HG02763 (cell line): ENCODE results near the gene SPIB.
"Not testable (repeated sequence)": the region's sequence is repeated elsewhere in the genome, so short reads cannot be mapped to it uniquely, and the experiment has no call there.

Experiments
- ATAC-seq: cut with Tn5 transposase; IDR thresholded peaks from one replicate; pipeline ENCODE4 v1.9.1; 2021; ENCODE audit warnings: mild to moderate bottlenecking, moderate library complexity; ENCODE audit not compliant: unreplicated experiment

The SPIB gene

GRCh38 chr19:50390295-50390694, 28.4 kb upstream of the SPIB start:
- ATAC-seq: not testable (repeated sequence)

DNA sequence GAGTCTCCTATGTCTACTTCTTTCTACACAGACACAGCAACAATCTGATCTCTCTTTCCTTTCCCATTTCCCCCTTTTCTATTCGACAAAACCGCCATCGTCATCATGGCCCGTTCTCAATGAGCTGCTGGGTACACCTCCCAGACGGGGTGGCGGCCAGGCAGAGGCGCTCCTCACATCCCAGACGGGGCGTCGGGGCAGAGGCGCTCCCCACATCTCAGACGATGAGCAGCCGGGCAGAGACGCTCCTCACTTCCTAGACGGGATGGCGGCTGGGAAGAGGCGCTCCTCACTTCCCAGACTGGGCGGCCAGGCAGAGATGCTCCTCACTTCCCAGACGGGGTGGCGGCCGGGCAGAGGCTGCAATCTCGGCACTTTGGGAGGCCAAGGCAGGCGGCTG, 27.8 kb upstream of the SPIB start:
- not testable (repeated sequence) for ATAC-seq

- ATAC-seq: no peak
Observed at GRCh38 chr19:50392759-50393158, 26.0 kb upstream of the SPIB start.

DNA sequence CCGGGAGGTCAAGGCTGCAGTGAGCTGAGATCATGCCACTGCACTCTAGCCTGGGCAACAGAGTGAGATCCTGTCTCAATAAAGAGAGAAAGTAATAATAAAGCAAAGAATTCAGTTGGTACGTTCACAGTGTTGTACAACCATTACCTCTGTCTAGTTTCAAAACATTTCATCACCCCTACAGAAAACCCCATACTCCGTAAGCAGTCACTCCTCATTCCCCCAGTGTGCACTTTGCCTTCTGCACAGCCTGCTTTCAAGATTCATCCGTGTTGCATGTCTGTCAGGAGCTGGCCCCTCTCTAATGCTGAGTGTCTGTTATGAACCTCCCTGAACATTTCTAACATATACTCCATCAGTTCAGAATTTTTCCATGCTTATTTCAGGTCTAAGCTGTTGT, 25.1 kb upstream of the SPIB start:
- no peak for ATAC-seq

DNA sequence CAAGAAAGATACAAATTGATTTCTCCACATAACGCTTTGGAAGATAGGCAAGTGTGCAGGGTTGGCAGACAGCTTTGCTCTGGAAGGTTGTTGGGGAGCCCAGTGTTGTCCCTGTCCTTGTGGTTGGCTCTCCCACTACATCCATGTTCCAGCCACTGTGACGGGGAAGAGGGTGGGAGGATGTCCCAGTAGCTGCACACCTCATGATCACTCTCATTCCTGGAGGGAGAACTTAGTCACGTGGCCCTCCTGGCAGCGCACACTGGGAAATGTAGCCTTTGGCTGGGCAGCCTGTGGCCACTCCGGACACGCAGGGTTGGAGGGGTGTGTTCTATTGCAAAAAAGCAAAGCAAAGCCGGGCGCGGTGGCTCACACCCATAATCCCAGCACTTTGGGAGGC, 24.7 kb upstream of the SPIB start:
- no peak for ATAC-seq

DNA sequence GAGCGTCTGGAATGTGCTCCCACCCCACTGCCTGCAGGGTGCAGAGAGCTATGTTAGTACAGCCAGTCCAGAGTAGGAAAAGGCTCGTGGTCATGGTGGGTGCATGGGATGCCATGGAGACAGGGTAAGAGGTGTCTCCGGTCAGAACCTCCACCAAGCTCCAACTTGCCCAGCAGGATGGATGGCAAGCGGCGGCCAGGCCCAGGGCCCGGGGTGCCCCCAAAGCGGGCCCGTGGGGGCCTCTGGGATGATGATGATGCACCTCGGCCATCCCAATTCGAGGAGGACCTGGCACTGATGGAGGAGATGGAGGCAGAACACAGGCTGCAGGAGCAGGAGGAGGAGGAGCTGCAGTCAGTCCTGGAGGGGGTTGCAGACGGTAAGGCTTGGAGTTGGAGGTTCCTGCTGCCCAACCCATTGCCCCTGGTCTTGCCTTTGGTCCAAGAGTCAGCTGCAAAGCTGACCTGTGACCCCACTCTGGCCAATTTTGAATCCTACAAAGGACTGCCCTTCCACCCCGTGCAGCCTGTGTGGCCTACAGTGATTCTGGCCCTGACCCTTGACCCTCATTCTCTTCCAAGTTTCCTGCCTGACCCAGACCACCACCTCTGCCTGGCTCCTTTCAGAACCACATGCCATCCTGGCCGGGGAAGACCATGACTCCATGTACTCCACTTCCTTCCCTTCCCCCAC, 19.9 kb upstream of the SPIB start:
- no peak for ATAC-seq

DNA sequence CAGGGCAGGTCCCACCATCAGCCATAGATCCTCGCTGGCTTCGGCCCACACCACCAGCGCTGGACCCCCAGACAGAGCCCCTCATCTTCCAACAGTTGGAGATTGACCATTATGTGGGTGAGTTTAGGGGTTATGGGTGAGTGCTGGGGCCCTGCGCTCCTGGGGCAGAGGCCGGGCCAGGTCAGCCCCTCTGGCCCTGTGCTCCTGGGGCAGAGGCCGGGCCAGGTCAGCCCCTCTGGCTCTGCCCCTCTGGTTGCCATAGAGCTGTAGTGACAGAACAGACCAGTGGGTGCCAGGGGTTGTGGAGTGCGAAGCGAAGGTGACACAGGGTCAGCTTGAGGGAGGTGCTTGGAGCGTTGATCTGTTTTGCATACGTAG, 19.4 kb upstream of the SPIB start:
- no peak for ATAC-seq

- ATAC-seq: no peak
Observed at GRCh38 chr19:50401605-50402450, 16.9 kb upstream of the SPIB start.

DNA sequence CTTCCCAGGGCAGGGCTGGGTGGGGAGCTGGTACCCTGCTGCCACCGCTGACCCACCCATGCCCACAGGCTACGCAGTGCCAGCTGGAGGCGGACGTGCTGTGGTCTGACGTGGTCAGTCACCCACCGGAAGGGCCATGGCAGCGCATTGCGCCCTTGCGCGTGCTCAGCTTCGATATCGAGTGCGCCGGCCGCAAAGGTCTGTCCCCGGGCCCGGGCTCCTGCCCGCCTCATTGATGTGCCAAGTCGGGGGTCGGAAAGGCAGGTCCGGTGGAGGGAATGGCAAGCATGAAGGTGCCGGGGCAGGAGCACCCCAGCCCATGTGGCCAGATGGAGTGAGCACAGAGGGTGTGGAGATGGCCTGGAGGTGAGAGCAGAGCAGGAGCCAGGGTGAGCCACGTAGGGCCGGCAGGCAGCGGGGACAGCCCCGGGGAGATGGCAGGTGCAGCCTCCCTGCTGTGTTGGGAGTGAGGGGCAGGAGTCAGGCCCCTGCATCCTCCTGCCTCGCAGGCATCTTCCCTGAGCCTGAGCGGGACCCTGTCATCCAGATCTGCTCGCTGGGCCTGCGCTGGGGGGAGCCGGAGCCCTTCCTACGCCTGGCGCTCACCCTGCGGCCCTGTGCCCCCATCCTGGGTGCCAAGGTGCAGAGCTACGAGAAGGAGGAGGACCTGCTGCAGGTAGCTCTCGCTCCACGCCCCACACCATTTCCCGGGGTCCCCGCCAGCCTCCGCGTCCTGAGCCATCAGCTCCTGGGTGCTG, 16.0 kb upstream of the SPIB start:
- no peak for ATAC-seq

DNA sequence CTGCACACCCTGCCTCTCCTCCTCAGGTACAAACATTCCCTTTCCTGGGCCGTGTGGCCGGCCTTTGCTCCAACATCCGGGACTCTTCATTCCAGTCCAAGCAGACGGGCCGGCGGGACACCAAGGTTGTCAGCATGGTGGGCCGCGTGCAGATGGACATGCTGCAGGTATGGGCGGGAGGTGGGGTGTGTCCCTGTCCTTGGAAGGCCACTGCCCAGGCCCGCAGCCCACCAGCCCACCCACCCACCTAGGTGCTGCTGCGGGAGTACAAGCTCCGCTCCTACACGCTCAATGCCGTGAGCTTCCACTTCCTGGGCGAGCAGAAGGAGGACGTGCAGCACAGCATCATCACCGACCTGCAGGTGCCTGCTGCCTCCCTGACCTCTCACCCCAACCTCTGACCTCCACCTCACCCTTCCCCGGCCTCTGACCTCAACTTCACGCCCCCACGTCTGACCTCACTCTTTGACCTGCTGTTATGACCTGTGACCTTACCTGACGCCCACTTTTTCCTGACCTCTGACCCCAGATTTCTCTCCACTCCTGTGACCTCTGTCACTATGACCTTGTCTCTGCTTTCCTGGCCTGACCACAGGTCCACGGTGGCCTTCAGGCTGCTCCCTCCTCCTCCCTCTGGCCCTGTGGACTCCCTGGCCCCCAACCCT, 12.4 kb upstream of the SPIB start:
- ATAC-seq: no peak

GRCh38 chr19:50406829-50407228, 11.9 kb upstream of the SPIB start:
- no peak for ATAC-seq

- ATAC-seq: no peak
Observed at GRCh38 chr19:50409347-50409746, 9.4 kb upstream of the SPIB start.

- ATAC-seq: no peak
Observed at GRCh38 chr19:50410109-50410508, 8.6 kb upstream of the SPIB start.

DNA sequence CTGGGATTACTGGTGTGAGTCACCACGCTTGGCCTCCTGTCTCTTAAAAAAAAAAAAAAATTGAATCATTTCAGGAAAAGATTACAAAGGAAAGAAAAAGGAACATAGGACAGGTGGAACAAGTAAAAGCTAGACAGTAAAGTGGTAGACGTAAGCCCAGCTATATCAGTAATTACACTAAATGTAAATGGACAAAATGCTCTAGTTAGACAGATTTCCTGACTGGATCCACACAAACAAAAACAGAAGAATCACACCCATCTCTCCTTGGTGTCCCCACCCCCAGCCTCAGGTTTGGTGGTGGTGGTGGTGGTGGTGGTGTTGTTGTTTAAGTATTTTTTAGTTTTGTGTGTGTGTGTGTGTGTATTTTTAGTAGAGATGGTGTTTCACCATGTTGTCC, 6.3 kb upstream of the SPIB start:
- no peak for ATAC-seq

DNA sequence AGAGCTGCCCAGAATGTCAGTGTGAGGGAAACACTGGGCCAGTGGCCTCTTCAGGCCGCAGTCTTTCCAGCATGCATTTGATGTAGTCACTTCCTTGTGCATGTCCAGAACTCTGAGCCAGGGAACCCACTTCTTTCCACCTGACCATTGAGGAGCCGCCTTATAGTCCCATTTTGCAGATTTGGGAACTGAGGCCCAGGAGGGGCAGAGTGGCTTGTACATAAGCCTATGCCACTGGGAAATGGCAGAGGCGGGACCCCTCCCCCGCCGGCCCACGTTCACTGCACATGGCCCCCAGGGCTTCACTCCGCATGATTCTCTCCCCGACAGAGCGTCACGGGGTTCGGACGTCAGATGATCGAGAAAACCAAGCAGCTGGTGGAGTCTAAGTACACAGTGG, 5.6 kb upstream of the SPIB start:
- ATAC-seq: no peak

GRCh38 chr19:50413531-50413930, 5.2 kb upstream of the SPIB start:
- ATAC-seq: no peak

DNA sequence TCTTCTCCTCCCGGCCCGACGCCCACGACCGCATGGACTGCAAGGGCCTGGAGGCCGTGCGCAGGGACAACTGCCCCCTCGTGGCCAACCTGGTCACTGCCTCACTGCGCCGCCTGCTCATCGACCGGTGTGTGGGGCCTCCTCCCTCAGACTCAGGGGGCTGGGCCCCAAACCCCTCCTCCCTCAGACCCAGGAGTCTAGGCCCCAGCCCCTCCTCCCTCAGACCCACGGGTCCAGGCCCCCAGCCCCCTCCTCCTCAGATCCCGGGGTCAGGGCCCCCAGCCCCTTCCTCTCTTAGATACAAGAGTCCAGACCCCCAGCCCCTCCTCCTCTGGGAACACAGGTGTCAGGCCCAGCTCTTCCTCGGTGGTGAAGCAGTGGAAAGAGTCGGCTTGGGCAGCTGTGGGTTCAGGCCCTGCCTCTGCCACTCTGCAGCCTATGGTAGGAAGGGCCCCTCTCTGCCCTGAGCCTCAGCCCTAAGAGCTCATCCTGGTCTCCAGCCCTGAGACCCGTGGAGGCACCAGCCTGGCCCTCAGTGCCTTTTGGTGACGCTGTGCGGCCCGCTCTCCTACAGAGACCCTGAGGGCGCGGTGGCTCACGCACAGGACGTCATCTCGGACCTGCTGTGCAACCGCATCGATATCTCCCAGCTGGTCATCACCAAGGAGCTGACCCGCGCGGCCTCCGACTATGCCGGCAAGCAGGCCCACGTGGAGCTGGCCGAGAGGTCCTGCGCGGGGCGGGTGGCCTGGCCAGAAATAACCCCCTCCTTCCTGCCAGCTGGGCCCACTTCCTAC, 3.7 kb upstream of the SPIB start:
- ATAC-seq: peak; percentile 12

DNA sequence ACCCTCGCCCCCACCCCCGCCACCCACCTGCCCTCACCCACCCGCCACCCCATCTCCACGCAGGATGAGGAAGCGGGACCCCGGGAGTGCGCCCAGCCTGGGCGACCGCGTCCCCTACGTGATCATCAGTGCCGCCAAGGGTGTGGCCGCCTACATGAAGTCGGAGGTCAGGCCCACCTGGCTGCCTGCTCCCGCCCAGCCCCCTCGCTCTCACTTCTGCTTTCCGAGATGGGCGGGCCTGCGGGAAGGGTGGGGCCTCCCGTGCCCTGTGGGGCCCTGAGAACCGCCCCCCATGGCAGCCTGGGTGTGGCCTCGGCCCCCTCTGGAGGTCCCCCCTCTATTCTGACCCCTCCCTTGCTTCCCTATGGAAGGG, 3.1 kb upstream of the SPIB start:
- ATAC-seq: peak; percentile 41

GRCh38 chr19:50416034-50416977, 2.4 kb upstream of the SPIB start:
- ATAC-seq: no peak
